ENCODE measurements around the gene IFT122.

Gene IFT122

DNA sequence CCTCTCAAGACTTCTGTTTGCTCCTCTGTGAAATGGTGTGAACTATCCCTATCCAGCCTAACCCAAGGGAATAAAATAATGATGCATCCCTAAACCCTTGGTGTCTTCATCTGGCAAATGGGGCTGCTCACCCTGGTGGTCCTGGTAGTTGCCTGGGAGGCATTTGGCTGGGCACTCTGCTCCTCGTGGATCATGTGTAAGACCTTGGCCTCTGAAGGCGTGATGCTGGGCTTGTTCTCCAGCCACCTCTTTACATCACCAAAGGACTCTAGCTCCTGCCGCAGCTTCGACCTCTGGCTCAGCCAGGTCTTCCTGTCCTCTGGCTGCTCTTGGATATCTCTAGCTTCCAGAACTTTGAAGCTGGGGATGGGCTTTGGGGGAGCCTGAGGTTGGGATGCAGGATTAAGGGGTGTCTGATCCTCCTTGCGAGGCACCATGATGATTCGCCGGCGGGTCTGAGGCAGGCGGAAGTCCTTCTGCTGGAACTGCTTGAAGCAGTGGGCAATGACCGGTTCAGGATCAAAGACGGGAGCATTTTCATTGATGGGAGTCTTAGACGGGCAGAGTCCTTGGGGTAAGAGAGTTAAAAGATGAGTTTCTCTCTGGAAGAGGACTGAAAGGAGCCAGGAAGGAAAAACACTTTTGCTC is 18.7 kb upstream of the IFT122 start:
- Histone ChIP-seq H3K36me3 (ENCODE audit: insufficient read depth, low read length) (no peaks in the 10 kb centered on the region), H3K27me3 (ENCODE audit: insufficient read depth, low read length) (no peaks in the 10 kb centered on the region), H3K4me1 (ENCODE audit: insufficient read depth, low read length) (peaks cover 13% of the 10 kb centered on the region), H3K4me3 (ENCODE audit: low read length) (no peak overlapping the region), H3K9me3 (ENCODE audit: low read length) (peaks cover 2% of the 10 kb centered on the region), H2AFZ (ENCODE audit: low read depth, low read length) (no peak overlapping the region)

DNA sequence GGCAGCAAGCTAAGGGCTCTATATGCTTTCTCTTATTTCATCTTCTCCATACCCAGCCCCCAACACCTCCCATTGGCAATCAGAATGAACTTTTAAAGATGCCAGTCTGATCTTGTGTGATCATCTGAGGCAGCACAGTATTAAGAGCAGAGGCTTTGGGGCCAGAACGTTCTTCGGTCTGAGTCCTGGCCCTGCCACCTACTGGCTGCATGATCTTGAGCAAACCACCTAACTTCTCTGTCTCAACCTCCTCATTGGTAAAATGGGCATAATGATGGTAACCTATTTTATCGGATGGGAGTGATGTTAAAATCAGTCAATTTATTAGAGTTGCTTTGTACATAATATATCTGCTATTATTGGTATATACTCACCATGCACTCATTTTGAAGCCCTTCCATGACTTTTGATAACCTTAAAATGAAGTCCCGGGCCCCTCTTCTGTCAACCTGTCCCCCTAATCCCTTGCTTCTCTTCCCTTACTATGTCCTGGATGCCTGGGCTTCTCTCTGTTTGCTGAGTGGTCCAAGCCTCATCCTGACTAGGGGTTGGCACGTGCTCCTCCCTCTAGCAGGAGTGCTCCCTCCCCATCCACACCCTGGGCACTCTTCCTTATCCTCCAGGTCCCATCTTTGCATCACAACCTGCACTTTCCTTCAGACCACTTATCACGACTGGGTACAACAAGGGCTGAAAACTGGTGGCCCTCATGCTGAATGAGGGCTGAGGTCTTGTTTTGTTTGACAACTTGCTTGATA is 17.9 kb upstream of the IFT122 start:
- Histone ChIP-seq H3K9me3 (ENCODE audit: low read length) (peaks cover 2% of the 10 kb centered on the region), H2AFZ (ENCODE audit: low read depth, low read length) (no peak overlapping the region), H3K4me3 (ENCODE audit: low read length) (no peak overlapping the region), H3K27me3 (ENCODE audit: insufficient read depth, low read length) (no peaks in the 10 kb centered on the region), H3K36me3 (ENCODE audit: insufficient read depth, low read length) (no peaks in the 10 kb centered on the region), H3K4me1 (ENCODE audit: insufficient read depth, low read length) (peaks cover 13% of the 10 kb centered on the region)

DNA sequence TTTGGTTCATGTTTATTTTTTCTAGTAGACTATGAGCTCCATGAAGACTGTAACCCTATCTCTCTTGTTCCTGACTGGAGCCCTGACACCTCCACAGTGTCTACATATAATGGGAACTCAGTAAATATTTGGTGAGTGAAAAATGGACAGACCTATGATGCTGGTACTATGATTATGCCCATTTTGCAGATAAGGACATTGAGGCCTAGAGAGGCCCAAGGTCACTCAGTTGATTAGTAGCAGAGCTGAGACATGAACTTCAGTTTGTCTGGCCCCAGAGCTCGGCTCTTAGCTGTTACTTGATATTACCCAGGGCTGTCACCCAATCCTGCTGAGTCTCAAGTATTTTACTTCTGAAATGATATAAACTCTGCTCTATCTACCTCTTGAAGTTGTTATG is 17.1 kb upstream of the IFT122 start:
- H3K9me3 ChIP-seq (ENCODE audit: low read length): peaks cover 2% of the 10 kb centered on the region
- no peak overlapping the region for H3K4me3 ChIP-seq (ENCODE audit: low read length)
- H3K4me1 ChIP-seq (ENCODE audit: insufficient read depth, low read length): peaks cover 18% of the 10 kb centered on the region
- H2AFZ ChIP-seq (ENCODE audit: low read depth, low read length): no peak overlapping the region
- H3K27me3 ChIP-seq (ENCODE audit: insufficient read depth, low read length): no peaks in the 10 kb centered on the region
- no peaks in the 10 kb centered on the region for H3K36me3 ChIP-seq (ENCODE audit: insufficient read depth, low read length)

DNA sequence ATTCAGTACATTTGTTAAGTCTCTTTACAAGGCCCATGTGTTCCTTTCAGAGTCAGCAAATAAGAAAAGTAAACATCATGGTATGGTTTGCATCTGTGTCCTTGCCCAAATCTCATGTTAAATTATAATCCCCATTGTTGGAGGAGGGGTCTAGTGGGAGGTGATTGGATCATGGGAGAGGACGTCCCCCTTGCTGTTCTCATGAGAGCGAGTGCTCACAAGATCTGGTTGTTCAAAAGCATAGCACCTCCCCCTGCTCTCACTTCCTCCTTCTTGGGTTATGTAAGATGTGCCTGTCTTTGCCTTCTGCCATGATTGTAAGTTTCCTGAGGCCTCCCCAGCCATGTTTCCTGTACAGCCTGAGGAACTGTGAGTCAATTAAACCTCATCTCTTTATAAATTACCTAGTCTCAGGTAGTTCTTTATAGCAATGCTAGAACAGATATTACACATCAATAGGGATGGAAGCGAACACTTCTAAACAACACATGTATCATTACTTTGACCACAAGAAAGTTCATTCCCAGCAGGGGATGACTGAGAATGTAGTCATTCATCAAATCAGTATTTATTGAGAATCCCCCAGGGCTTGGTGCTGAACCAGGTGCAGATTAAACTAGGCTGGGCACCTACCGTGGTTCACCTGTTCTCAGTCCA is 15.7 kb upstream of the IFT122 start:
- Histone ChIP-seq H3K4me1 (ENCODE audit: insufficient read depth, low read length) (peaks cover 29% of the 10 kb centered on the region), H2AFZ (ENCODE audit: low read depth, low read length) (no peak overlapping the region), H3K27me3 (ENCODE audit: insufficient read depth, low read length) (no peaks in the 10 kb centered on the region), H3K9me3 (ENCODE audit: low read length) (peaks cover 2% of the 10 kb centered on the region), H3K36me3 (ENCODE audit: insufficient read depth, low read length) (no peaks in the 10 kb centered on the region), H3K4me3 (ENCODE audit: low read length) (no peak overlapping the region)

DNA sequence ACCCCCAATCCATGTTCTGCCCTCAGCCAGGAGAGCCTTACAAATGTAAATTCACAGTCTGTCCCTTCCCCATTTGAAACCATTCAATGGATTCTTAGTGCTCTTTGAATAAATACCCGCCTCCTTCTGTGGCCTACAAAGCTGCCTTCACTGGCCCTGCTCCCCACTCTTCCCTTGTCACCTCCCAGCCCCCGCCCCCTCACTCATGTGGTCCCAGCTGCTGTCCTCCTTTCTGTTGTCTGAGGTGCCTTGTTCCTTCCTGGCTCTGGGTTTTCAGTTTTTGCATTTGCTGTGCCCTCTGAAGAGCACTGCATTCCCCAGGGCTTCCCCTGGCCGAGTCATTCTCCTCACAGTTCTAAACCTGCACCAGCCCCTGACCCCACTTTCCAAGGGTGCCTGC is 14.8 kb upstream of the IFT122 start:
- Histone ChIP-seq H3K36me3 (ENCODE audit: insufficient read depth, low read length) (no peaks in the 10 kb centered on the region), H3K27me3 (ENCODE audit: insufficient read depth, low read length) (no peaks in the 10 kb centered on the region)

DNA sequence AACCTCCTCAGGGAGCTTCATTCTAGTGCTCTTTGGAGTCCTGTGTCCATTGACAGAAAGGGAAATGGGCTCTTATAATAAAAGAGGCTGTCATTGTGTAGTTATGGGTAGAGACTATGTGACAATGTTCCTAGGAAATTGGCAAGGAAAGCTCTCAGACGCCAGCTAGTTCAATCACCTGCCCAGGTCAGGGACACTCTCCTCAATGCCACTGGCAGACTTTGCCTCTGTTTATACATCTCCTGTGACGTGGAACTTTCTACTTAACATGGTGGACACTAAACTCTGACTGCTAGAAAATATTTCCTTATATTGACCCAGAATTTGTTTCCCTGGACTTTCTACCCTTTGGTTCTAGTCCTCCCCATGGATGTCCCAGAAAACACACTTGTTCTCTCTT is 14.4 kb upstream of the IFT122 start:
- Histone ChIP-seq H3K27me3 (ENCODE audit: insufficient read depth, low read length) (no peaks in the 10 kb centered on the region), H3K9me3 (ENCODE audit: low read length) (peaks cover 2% of the 10 kb centered on the region), H3K4me1 (ENCODE audit: insufficient read depth, low read length) (peaks cover 30% of the 10 kb centered on the region), H2AFZ (ENCODE audit: low read depth, low read length) (no peak overlapping the region), H3K36me3 (ENCODE audit: insufficient read depth, low read length) (no peaks in the 10 kb centered on the region), H3K4me3 (ENCODE audit: low read length) (no peak overlapping the region)

More for the DNA sequence above, 14.8 kb upstream of the IFT122 start:
- H3K9me3 ChIP-seq (ENCODE audit: low read length): peaks cover 2% of the 10 kb centered on the region
- no peak overlapping the region for H3K4me3 ChIP-seq (ENCODE audit: low read length)
- H3K4me1 ChIP-seq (ENCODE audit: insufficient read depth, low read length): peaks cover 30% of the 10 kb centered on the region
- H2AFZ ChIP-seq (ENCODE audit: low read depth, low read length): no peak overlapping the region

DNA sequence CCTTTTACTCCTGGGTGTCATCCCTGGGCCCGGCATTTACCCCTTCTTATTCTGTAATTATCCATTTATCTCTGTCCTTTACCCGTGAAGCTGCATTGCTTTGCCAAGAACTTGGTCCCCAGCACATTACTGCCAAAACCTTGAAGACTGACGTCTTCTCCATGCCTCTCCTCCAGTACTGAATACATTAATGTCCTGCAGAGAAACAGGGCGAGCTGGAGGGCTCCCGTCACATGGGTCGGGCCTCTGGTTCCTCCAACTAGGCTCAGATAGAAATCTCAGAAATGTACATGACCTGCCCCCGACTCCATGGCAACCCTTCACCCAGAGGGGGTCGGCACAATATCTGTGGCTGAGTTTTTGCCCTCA is 12.0 kb upstream of the IFT122 start:
- Histone ChIP-seq H3K4me3 (ENCODE audit: low read length) (peak overlapping the region; percentile 53), H3K27me3 (ENCODE audit: insufficient read depth, low read length) (no peaks in the 10 kb centered on the region), H3K4me1 (ENCODE audit: insufficient read depth, low read length) (peaks cover 30% of the 10 kb centered on the region), H3K9me3 (ENCODE audit: low read length) (no peaks in the 10 kb centered on the region), H3K36me3 (ENCODE audit: insufficient read depth, low read length) (peaks cover 18% of the 10 kb centered on the region), H2AFZ (ENCODE audit: low read depth, low read length) (peak overlapping the region; percentile 87)

DNA sequence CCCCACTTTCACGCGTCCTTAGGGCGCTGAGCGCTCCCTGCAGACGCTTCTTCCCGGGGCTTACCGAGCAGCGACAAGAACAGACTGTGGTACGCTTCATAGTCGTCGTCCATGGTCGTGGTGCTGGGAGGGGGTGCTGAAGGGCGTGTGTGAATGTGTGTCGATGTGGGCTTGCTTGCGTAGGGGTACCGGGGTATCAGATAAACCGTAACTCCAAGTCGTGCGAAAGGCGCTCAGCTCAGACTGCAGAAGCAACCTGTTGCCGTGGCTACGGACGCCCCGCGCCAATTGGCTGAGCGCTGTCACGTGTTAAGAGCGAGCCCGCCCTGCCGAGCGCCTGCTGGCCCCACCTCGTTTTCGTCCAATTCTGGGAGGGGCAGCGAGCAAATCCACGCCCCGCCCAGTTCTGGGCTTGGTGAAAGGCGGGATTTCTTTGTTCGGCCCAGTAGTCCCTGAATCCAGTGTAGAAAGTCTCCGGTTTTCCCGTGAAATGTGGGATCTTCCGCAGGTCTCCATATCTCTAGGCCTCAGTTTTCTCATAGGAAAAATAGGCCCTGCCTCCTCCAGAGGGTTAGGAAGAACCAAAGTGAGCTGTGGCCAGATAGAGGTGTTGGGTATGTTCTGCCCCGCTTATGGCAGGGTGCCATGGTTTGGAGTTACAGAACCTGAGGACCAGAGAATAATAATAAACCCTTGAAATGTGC is 11.5 kb upstream of the IFT122 start, which contains the start of gene EFCAB12:
Gene EFCAB12 (minus strand): TSS at position 261 of the 704 bp plus-strand sequence. CDS start 148 bp downstream, at position 113.
- H3K27me3 ChIP-seq (ENCODE audit: insufficient read depth, low read length): no peaks in the 10 kb centered on the region
- peaks cover 24% of the 10 kb centered on the region for H3K36me3 ChIP-seq (ENCODE audit: insufficient read depth, low read length)
- peak within 1 kb of the TSS; percentile 53 for H3K4me3 ChIP-seq (ENCODE audit: low read length)
- no peaks in the 10 kb centered on the region for H3K9me3 ChIP-seq (ENCODE audit: low read length)
- peak within 1 kb of the TSS; percentile 87 for H2AFZ ChIP-seq (ENCODE audit: low read depth, low read length)
- H3K4me1 ChIP-seq (ENCODE audit: insufficient read depth, low read length): peaks cover 30% of the 10 kb centered on the region

DNA sequence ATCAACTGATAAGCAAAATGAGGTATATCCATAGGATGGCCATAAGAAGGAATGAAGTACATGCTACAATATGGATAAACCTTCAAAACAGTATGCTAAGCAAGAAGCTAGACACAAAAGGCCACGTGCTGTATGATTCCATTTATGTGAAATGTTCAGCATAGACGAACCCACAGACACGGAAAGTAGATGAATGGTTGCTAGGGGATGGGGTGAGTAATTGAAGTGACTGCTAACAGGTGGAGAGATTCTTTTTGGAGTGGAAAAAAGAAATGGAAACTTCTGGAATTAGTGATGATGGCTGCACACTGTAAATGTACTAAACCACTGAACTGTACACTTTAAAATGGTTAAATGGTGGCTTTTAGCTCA is 11.0 kb upstream of the IFT122 start:
- Histone ChIP-seq H3K4me1 (ENCODE audit: insufficient read depth, low read length) (peaks cover 29% of the 10 kb centered on the region), H3K9me3 (ENCODE audit: low read length) (no peaks in the 10 kb centered on the region), H3K27me3 (ENCODE audit: insufficient read depth, low read length) (no peaks in the 10 kb centered on the region), H3K4me3 (ENCODE audit: low read length) (peak overlapping the region; percentile 53), H3K36me3 (ENCODE audit: insufficient read depth, low read length) (peaks cover 29% of the 10 kb centered on the region), H2AFZ (ENCODE audit: low read depth, low read length) (peak overlapping the region; percentile 87)

DNA sequence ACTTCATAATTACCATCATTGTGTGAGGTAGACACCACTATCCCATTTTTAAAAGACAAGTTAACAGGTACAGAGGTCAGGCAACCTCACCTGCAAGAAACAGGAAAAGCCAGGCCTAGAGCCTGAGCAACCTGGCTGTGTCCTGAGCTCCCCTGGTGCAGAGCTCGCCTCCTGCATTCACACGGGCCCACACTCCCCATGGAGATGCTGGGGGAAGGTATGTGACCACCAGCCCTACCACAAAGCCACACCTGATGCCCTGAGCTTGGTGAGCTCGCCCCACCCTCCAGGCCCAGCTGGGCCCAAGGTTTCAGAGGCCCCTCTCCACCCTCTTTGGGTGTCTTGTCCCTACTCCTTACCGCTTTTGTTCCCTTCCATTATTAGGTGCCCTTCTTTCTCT is 10.4 kb upstream of the IFT122 start:
- peaks cover 34% of the 10 kb centered on the region for H3K36me3 ChIP-seq (ENCODE audit: insufficient read depth, low read length)

DNA sequence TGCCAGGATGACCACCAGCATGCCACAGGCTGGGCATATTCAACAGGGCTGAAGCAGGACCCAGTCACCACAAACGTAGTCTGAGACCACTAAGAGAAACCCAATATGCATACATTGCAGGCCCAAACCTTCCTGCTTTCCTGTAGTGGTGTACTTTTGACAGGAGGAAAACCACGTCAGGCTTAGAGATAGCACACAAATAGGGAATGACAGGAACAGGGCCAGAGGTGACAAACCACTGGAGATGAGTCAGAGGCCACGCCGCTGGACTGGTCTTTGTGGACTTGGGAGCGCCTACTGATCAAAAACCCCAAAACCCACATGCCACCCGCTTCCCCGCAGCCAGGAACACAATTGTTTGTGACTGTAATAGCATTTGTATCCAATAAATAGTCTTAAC is 8.0 kb upstream of the IFT122 start:
- peaks cover 50% of the 10 kb centered on the region for H3K36me3 ChIP-seq (ENCODE audit: insufficient read depth, low read length)
- H3K9me3 ChIP-seq (ENCODE audit: low read length): no peaks in the 10 kb centered on the region
- H3K27me3 ChIP-seq (ENCODE audit: insufficient read depth, low read length): no peaks in the 10 kb centered on the region
- no peak overlapping the region for H2AFZ ChIP-seq (ENCODE audit: low read depth, low read length)
- H3K4me1 ChIP-seq (ENCODE audit: insufficient read depth, low read length): peaks cover 20% of the 10 kb centered on the region
- no peak overlapping the region for H3K4me3 ChIP-seq (ENCODE audit: low read length)

More for the DNA sequence above, 10.4 kb upstream of the IFT122 start:
- H3K9me3 ChIP-seq (ENCODE audit: low read length): no peaks in the 10 kb centered on the region
- H2AFZ ChIP-seq (ENCODE audit: low read depth, low read length): no peak overlapping the region
- no peak overlapping the region for H3K4me3 ChIP-seq (ENCODE audit: low read length)
- H3K27me3 ChIP-seq (ENCODE audit: insufficient read depth, low read length): no peaks in the 10 kb centered on the region
- H3K4me1 ChIP-seq (ENCODE audit: insufficient read depth, low read length): peaks cover 26% of the 10 kb centered on the region

DNA sequence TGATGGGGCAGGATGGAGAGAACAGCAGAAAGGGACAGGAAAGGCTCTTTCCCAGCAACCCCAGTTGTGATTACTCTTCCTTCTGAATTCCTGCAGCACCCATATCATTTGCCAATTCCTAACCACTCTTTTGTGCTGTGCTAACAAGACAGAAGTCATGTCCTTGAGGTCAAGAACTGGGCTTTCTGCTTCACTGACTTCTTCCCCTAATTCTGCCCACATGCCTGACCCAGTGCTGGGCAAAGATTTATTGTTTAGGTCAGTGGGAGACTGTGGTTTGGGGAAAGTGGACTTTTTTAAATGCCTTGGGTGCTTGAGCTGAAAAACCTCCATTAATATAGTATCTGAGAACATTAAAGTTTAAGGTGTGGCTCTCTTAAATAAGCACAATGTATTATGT is 7.4 kb upstream of the IFT122 start:
- H3K4me3 ChIP-seq (ENCODE audit: low read length): no peak overlapping the region
- no peaks in the 10 kb centered on the region for H3K27me3 ChIP-seq (ENCODE audit: insufficient read depth, low read length)
- peaks cover 55% of the 10 kb centered on the region for H3K36me3 ChIP-seq (ENCODE audit: insufficient read depth, low read length)
- no peaks in the 10 kb centered on the region for H3K9me3 ChIP-seq (ENCODE audit: low read length)
- no peak overlapping the region for H2AFZ ChIP-seq (ENCODE audit: low read depth, low read length)
- H3K4me1 ChIP-seq (ENCODE audit: insufficient read depth, low read length): peaks cover 17% of the 10 kb centered on the region

DNA sequence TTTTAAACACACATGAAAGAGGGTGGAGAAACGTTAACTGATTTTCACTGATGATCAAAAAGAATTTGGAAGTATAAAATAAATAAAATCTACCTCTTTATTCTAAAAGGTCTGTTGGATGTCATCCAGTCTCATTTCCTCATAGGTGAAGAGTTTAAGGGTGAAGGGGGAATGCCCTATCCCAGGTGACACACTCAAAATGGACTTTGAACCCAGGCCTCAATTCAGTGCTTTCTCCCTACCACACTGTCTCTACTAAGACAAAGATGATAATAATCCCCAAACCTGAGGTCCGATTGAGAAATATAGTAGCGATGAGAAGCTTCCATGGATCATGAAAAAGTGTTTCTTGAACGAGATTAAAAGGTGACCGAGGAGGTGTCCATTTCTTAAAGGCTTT is 6.5 kb upstream of the IFT122 start:
- no peak overlapping the region for H2AFZ ChIP-seq (ENCODE audit: low read depth, low read length)
- H3K27me3 ChIP-seq (ENCODE audit: insufficient read depth, low read length): no peaks in the 10 kb centered on the region
- no peaks in the 10 kb centered on the region for H3K9me3 ChIP-seq (ENCODE audit: low read length)
- H3K4me1 ChIP-seq (ENCODE audit: insufficient read depth, low read length): peaks cover 15% of the 10 kb centered on the region
- H3K4me3 ChIP-seq (ENCODE audit: low read length): no peak overlapping the region
- peaks cover 58% of the 10 kb centered on the region for H3K36me3 ChIP-seq (ENCODE audit: insufficient read depth, low read length)

Measured in neuron (in vitro differentiated cells).